Caco-2 (cell line): Measurements from ENCODE around the gene CEP72. TPM values are rescaled to one million over a fixed set of nuclear protein-coding genes. Genes with fewer than 3 reads are reported as not detected.
"Not testable (repeated sequence)": the region's sequence is repeated elsewhere in the genome, so short reads cannot be mapped to it uniquely, and the experiment has no call there.

ENCODE experiments used
- BruUV-seq: library from RNA; stranded (reverse); fragments of 400-500 nt; replicated peaks from 2 replicates; lab custom pipeline; 2021; lab: Mats Ljungman, UMichigan
- CTCF ChIA-PET: fragments of 300-600 bp; sonication (Branson Sonifier 250); formaldehyde crosslinking; loops from one replicate; lab custom pipeline; 2022; ENCODE audit warnings: antibody characterized with exemption; lab: Charles Lee
- POLR2A ChIA-PET: fragments of 300-600 bp; sonication (Branson Sonifier 250); formaldehyde crosslinking; loops from one replicate; lab custom pipeline; 2022; ENCODE audit warnings: antibody characterized with exemption; lab: Charles Lee
- DNase-seq, 2 experiments: peaks; one replicate each; pipeline versions ENCODE4 v3.0.0 to v3.0.0-alpha.2; 2020 to 2022
- H3K27me3 ChIP-seq: replicated peaks from 2 replicates; pipeline ENCODE4 v1.6.0; 2011; ENCODE audit warnings: low read length; ENCODE audit not compliant: control insufficient read depth, insufficient read depth
- H3K36me3 ChIP-seq: 2 replicates; pipeline ENCODE4 v1.5.1; 2011; ENCODE audit warnings: low read length; ENCODE audit not compliant: control insufficient read depth, insufficient read depth
- H3K4me1 ChIP-seq: fragments of 250-450 bp; sonication (Bioruptor Pico); 2 replicates; pipeline ENCODE4 v1.5.1; 2020; ENCODE audit warnings: mild to moderate bottlenecking
- H3K4me3 ChIP-seq: 2 replicates; pipeline ENCODE4 v1.5.1; 2011; ENCODE audit warnings: low read depth, mild to moderate bottlenecking, control low read depth, low read length
- H3K9me3 ChIP-seq: fragments of 250-450 bp; sonication (Bioruptor Pico); 2 replicates; pipeline ENCODE4 v1.5.1; 2020; ENCODE audit warnings: mild to moderate bottlenecking, moderate library complexity
- H3K27ac Mint-ChIP-seq: one replicate; pipeline ENCODE4 v1.8.0; 2022; ENCODE audit warnings: mixed read lengths; ENCODE audit not compliant: unreplicated experiment
- H3K27me3 Mint-ChIP-seq: one replicate; pipeline ENCODE4 v1.8.0; 2022; ENCODE audit warnings: mixed read lengths; ENCODE audit not compliant: insufficient read depth, unreplicated experiment
- H3K36me3 Mint-ChIP-seq: one replicate; pipeline ENCODE4 v1.8.0; 2022; ENCODE audit warnings: mild to moderate bottlenecking, mixed read lengths; ENCODE audit not compliant: insufficient read depth, unreplicated experiment
- H3K4me1 Mint-ChIP-seq: one replicate; pipeline ENCODE4 v1.8.0; 2022; ENCODE audit warnings: low read depth, mixed read lengths; ENCODE audit not compliant: unreplicated experiment
- H3K4me3 Mint-ChIP-seq: one replicate; pipeline ENCODE4 v1.8.0; 2022; ENCODE audit warnings: mild to moderate bottlenecking, moderate library complexity, mixed read lengths; ENCODE audit not compliant: unreplicated experiment
- H3K9me3 Mint-ChIP-seq: one replicate; pipeline ENCODE4 v1.8.0; 2022; ENCODE audit warnings: mixed read lengths; ENCODE audit not compliant: unreplicated experiment
- intact Hi-C: fragments of 100-400 bp; cut with micrococcal nuclease; formaldehyde crosslinking; loops from one replicate; pipeline ENCODE4 v1.10.0; 2022; ENCODE audit not compliant: unreplicated experiment
- total RNA-seq: library from RNA; stranded (reverse); gene quantifications from 2 replicates; pipeline ENCODE4 v1.2.3, GENCODE V29; 2022

CEP72 gene
- total RNA-seq, 1 experiment from 2014 or later, result 36.6 TPM

GRCh38 chr5:695475-695874 lies 83.3 kb downstream of the CEP72 start:
- DNase-seq, H3K27me3 ChIP-seq, H3K27ac Mint-ChIP-seq, H3K4me3 Mint-ChIP-seq, BruUV-seq, H3K36me3 Mint-ChIP-seq, H3K36me3 ChIP-seq, intact Hi-C loops, H3K9me3 ChIP-seq, H3K9me3 Mint-ChIP-seq, H3K4me1 ChIP-seq, POLR2A ChIA-PET, CTCF ChIA-PET, H3K4me1 Mint-ChIP-seq, H3K4me3 ChIP-seq: not testable (repeated sequence)
- peaks cover 19% of the 10 kb centered on the region for H3K27me3 Mint-ChIP-seq

DNA sequence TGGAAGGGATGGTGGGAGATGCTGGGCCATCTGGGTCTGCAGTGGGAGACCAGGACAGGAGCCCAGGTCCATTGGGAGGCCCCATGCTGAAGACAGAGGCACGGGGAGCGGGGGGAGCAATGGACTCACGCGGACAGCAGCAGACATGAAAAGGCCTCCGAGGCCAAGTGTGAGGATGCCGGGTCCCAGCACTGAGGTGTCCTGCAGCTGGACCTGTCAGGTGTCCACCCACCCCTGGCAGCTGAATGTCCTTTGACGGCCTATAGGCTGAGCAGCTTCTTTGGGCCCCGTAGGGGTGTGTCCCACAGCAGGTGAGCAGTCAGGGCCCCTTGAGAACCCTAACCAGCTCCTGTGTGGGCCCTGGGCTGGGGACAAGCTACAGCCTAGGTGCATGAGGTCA lies 84.1 kb downstream of the CEP72 start:
- CTCF ChIA-PET, H3K4me3 ChIP-seq, POLR2A ChIA-PET, intact Hi-C loops, BruUV-seq, H3K27me3 ChIP-seq, H3K4me1 Mint-ChIP-seq, DNase-seq, H3K4me1 ChIP-seq, H3K27ac Mint-ChIP-seq, H3K9me3 Mint-ChIP-seq, H3K36me3 Mint-ChIP-seq, H3K36me3 ChIP-seq, H3K9me3 ChIP-seq, H3K4me3 Mint-ChIP-seq: not testable (repeated sequence)
- H3K27me3 Mint-ChIP-seq, result peaks cover 19% of the 10 kb centered on the region

- H3K36me3 Mint-ChIP-seq, intact Hi-C loops, H3K4me1 Mint-ChIP-seq, H3K4me3 Mint-ChIP-seq, H3K4me3 ChIP-seq, POLR2A ChIA-PET, H3K27me3 ChIP-seq, H3K9me3 Mint-ChIP-seq, CTCF ChIA-PET, BruUV-seq, H3K4me1 ChIP-seq, DNase-seq, H3K9me3 ChIP-seq, H3K27ac Mint-ChIP-seq, H3K36me3 ChIP-seq: not testable (repeated sequence)
- peaks cover 22% of the 10 kb centered on the region for H3K27me3 Mint-ChIP-seq
Measured at GRCh38 chr5:696753-697702, 84.9 kb downstream of the CEP72 start.

Other genes starting within 250 kb of the CEP72 start
- gene EXOC3, start 169.2 kb upstream of the CEP72 start, total RNA-seq, result 41.9 and 44.5 TPM in 2 replicates
- gene SLC9A3, start 87.9 kb upstream of the CEP72 start, total RNA-seq, result 3.4 and 3.7 TPM in 2 replicates
- 0.18 and 0.28 TPM in 2 replicates for gene TPPP, start 81.0 kb downstream of the CEP72 start, total RNA-seq
- gene ZDHHC11B, start 172.4 kb downstream of the CEP72 start, total RNA-seq, result 1.00 and 1.1 TPM in 2 replicates
- gene ZDHHC11, start 238.6 kb downstream of the CEP72 start, total RNA-seq, result 3.6 and 5.0 TPM in 2 replicates